Skeletal muscle tissue (tissue), 4 donors: ENCODE results near the gene LIN37. TPM values are rescaled to one million over a fixed set of nuclear protein-coding genes. Genes with fewer than 3 reads are reported as not detected.
"Not testable (repeated sequence)": the region's sequence is repeated elsewhere in the genome, so short reads cannot be mapped to it uniquely, and the experiment has no call there.

Experiments
- H3K27ac ChIP-seq: one replicate; pipeline ENCODE4 v1.7.0; 2013; ENCODE audit warnings: mild to moderate bottlenecking, low read depth, low read length, inconsistent platforms
- H3K27me3 ChIP-seq, 3 donors: one replicate each; pipeline ENCODE4 v1.7.0; 2013; ENCODE audit warnings: low read length in 3 of 3; ENCODE audit not compliant: control insufficient read depth in 3 of 3, insufficient read depth in 3 of 3
- H3K36me3 ChIP-seq, 3 donors: one replicate each; pipeline ENCODE4 v1.7.0; 2013; ENCODE audit warnings: low read length in 3 of 3; ENCODE audit not compliant: control insufficient read depth in 3 of 3, insufficient read depth in 3 of 3
- H3K4me1 ChIP-seq, 3 donors: one replicate each; pipeline ENCODE4 v1.7.0; 2013; ENCODE audit warnings: low read length in 3 of 3, mild to moderate bottlenecking in 3 of 3; ENCODE audit not compliant: control insufficient read depth in 3 of 3, insufficient read depth in 3 of 3
- H3K4me3 ChIP-seq, 3 donors: one replicate each; pipeline ENCODE4 v1.7.0; 2013; ENCODE audit warnings: low read length in 3 of 3
- H3K9ac ChIP-seq, 3 donors: one replicate each; pipeline ENCODE4 v1.7.0; 2013; ENCODE audit warnings: low read length in 3 of 3, mild to moderate bottlenecking in 3 of 3, moderate library complexity in 2 of 3, low read depth in 1 of 3
- H3K9me3 ChIP-seq, 3 donors: one replicate each; pipeline ENCODE4 v1.7.0; 2013; ENCODE audit warnings: low read length in 3 of 3; ENCODE audit not compliant: control insufficient read depth in 3 of 3
- total RNA-seq: library from RNA; depleted of rRNA; stranded (reverse); fragments of >200 nt; gene quantifications from one replicate; pipeline ENCODE4 v1.2.3, GENCODE V29; 2014
- donor health status: Osteomylitis.

The LIN37 gene
- total RNA-seq, 1 donor from 2014 or later = 3.1 TPM

DNA sequence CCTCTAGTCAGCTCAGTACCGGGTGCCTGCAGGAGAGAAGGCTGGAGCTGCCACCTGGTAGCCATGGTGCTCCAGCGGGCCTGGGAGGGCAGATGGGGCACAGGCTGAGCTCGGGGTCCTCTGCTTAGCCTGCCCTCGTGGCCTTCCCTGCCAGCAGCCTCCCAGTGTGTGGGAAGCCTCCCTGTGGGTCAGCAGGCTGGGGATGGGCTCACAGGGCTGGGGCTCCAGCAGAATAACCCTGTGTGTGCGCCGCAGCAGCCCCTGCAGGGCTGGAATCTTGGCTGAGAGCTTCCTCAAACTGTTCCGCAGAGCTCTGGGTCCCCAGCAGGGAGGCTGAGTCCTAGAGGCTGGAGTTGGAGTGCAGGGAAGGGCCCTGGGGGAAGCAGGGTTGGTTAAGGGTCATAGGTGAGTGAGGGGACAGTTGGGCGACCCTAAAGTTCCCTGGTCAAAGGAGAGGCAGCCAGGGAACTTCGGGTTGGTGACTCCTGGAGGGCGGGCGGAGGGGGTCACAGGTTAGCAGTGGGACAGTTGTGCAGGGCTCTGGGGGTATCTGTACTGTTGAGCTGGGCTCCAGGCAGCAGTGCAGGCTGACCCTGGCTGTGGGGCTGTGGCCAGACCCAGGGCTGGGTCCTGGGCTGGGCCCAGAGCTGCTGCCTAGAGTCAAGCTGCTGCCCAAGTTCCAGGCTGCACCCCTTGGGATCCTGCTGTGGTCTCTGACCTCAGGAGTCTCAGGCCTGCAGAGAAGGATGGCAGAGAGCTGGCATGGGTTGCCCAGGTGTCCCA is 41.0 kb downstream of the LIN37 start:
- Histone ChIP-seq H3K36me3 (peaks cover 0 to 5% (median 2%) of the 10 kb centered on the region in 3 donors), H3K9me3 (no peaks in the 10 kb centered on the region), H3K4me3 (no peak overlapping the region), H3K27me3 (no peaks in the 10 kb centered on the region), H3K4me1 (no peaks in the 10 kb centered on the region), H3K27ac (no peak overlapping the region), H3K9ac (no peak overlapping the region)

DNA sequence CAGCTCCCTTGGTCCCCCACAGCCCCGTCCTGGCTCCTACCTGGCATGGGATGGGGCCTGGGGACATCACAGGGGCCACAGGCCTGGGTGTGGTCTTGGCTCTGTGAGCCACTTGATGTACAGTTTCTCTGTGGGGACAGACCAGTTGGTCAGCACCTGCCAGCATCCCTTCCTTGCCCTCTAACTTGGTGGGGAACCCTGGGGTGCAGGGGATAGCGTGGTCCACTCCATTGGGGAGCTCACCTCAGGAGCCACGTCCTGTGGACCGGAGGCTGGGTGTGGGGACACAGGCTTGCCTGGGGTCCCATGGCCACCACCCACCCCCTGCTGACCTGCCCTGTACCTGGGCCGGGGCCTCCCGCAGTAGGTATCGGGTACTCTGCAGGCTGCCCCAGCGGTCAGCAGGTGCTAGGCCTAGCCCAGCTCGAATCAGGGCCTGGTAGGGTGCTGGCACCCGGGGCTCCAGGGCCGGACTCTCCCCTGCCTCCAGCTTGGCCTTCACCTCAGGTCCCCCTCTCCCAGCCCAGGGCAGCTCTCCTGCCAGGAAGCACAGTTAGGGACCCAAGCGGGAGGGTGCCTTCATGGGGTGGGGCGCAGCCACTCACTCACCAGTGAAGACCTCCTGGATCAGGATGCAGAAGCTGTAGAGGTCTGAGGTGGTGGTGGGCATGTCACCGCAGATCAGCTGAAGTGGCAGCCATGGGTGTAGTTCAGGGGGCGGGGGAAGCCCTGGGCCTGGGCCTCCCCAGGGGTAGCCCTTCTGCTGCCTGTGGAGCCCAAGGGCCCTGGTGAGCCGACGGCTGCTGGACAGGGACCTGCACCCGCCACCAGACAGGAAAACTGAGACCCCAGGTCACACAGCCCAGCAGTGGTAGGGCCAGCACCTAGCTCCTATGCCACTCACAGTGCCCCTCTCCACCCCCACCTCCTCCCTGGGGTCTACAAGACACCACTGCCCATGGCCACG is 41.9 kb downstream of the LIN37 start:
- Histone ChIP-seq H3K36me3 (peaks cover 0 to 5% (median 2%) of the 10 kb centered on the region in 3 donors), H3K4me1 (no peaks in the 10 kb centered on the region), H3K27me3 (peaks cover 0 to under 1% (median 0%) of the 10 kb centered on the region in 3 donors), H3K27ac (no peak overlapping the region), H3K9me3 (no peaks in the 10 kb centered on the region), H3K9ac (no peak overlapping the region), H3K4me3 (no peak overlapping the region)

DNA sequence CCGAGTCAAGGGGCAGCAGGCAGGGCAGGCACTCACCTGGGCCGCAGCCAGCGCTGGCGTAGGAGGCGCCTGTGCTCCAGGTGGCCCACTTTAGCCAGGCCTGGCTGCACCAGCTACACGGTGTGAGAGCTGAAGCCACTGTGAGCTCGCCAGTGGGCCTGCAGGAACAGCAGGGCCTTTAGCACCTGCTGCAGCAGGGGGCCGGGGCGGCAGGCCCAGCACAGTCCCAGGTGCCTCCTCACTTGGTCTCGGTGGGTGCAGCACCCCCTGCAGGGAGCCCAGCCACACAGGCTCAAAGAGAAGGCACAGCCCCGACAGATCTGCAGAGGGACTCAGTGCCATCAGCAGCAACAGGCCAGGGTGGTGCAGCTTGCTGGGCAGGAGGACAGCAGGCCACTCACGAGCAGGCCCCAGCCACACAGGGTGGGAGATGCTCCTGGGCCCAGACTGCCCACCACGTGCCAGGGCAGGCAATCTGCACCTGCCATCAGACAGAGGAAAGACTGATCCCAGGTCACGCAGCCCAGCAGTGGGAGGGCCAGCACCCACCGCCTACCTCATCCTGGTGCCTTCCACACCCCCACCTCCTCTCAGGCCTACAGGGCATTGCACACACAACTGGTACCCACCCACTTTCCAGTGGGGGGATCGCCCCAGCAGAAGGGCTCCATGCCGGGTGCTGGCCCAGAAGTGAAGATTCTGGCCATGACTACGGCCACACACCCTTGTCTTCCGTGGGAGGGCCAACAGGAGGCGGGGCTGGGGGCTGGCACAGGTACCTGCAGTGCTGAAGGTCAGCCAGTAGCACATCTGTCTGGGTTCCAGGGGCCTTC is 42.8 kb downstream of the LIN37 start:
- H3K9me3 ChIP-seq = no peaks in the 10 kb centered on the region
- H3K36me3 ChIP-seq = peaks cover 0 to under 1% (median 0%) of the 10 kb centered on the region in 3 donors
- peaks cover 0 to 4% (median 3%) of the 10 kb centered on the region in 3 donors for H3K27me3 ChIP-seq
- no peak overlapping the region for H3K9ac ChIP-seq
- H3K4me1 ChIP-seq = no peaks in the 10 kb centered on the region
- H3K4me3 ChIP-seq = no peak overlapping the region
- no peak overlapping the region for H3K27ac ChIP-seq

DNA sequence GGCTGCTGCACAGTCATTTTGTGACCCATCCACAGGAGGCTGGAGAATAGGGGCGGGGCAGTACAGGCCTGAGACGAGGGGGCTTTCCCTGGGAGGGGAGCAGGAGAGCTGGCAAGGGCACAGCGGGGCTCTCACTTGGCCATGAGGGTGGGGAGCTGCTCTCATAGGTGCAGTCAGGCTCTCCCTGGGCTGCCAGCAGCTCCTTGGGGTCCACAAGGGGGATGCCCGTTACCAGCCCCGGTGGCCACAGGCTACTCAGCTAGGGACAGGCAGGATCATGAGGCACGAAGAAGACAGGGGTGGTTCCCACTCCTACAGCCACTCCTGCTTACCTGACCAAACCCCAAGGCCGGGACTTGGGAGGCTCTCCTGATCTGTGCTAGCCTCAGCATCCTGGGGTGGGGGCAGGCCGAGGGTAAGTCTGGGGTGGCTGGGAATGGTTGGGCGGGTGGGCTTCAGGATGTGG is 43.5 kb downstream of the LIN37 start:
- Histone ChIP-seq H3K27me3 (peaks cover 5 to 11% (median 9%) of the 10 kb centered on the region in 3 donors), H3K4me1 (no peaks in the 10 kb centered on the region), H3K27ac (no peak overlapping the region), H3K9ac (no peak overlapping the region), H3K36me3 (no peaks in the 10 kb centered on the region), H3K9me3 (no peaks in the 10 kb centered on the region), H3K4me3 (no peak overlapping the region)

DNA sequence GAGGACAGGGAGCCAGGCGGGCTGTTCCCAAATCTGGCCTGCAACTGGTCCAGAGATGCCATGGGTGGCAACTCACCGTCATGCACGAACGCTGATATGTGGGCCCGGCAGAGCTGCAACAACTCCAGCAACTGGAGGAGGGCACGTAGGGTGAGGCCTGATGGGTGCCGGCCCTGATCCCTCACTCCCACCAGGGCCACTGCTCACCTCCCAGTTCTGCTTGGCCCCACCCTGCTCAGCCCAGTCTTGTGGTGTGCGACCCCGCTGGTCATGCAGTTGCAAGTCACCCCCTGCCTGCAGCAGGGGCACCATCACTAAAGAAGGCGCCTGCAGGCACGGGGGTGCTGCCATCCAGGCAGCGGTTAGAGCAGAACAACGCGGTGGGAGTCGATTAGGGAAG is 43.9 kb downstream of the LIN37 start:
- Histone ChIP-seq H3K27ac (no peak overlapping the region), H3K9me3 (no peaks in the 10 kb centered on the region), H3K27me3 (peaks cover 10 to 15% (median 13%) of the 10 kb centered on the region in 3 donors), H3K9ac (no peak overlapping the region), H3K4me3 (no peak overlapping the region), H3K36me3 (no peaks in the 10 kb centered on the region), H3K4me1 (no peaks in the 10 kb centered on the region)

DNA sequence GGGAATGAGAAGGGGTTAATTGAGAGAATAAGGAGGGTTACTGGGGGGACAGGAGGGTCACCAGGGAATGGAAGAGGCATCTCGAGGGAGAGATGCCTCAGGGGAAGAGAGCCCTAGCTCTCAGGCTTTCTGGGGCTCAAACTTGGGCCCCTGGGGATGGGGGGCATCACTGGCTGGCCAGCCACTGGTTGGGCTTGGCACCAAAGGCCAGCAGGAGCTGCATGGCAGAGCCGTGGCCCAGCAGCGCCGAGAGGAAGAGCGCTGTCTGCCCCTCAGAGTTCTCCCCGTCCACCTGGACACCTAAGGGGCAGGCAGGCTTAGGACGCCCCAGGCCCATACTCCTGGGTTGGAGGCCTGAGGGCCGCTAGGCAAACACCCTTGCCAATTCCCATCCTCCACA is 44.5 kb downstream of the LIN37 start:
- Histone ChIP-seq H3K9me3 (no peaks in the 10 kb centered on the region), H3K27me3 (peaks cover 14 to 19% (median 17%) of the 10 kb centered on the region in 3 donors), H3K4me3 (no peak overlapping the region), H3K9ac (no peak overlapping the region), H3K4me1 (no peaks in the 10 kb centered on the region), H3K27ac (no peak overlapping the region), H3K36me3 (no peaks in the 10 kb centered on the region)

DNA sequence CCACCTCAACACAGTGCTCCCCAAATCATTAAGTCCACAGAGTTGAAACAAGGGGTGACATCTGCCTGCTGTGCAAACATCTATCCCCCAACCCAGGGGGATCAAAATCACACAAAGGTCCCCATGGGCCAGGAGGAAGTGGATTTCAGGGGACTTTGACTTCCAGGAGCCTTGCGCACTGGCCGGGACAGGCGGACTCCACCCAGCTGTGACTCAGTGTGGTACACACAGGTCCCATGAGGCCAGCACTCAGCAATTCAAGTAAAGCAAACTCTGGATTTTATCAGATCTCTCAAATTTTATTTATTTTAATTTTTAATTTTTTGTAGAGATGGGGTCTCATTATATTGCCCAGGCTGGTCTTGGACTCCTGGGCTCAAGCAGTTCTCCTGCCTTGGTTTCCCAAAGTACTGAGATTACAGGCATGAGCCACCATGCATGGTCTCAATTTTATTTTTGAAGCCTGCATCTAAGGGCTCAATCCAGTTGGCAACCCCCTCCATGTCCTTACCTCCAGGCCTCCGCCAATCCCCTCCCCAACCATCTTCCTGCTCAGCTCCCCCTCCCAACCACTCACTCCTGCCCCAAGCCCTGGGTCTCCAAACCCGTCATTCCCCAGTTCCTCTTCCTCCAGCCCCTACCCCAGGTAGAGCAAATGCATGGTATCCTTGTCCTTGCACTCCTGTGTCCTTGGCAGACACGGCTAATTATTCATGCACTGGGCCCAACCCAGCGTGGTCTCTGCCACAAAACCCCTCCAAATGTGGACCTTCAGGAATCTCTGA is 45.2 kb downstream of the LIN37 start:
- H3K9me3 ChIP-seq = no peaks in the 10 kb centered on the region
- peaks cover 15 to 22% (median 20%) of the 10 kb centered on the region in 3 donors for H3K27me3 ChIP-seq
- no peak overlapping the region for H3K4me3 ChIP-seq
- no peaks in the 10 kb centered on the region for H3K36me3 ChIP-seq
- H3K9ac ChIP-seq = no peak overlapping the region
- H3K4me1 ChIP-seq = no peaks in the 10 kb centered on the region
- no peak overlapping the region for H3K27ac ChIP-seq

DNA sequence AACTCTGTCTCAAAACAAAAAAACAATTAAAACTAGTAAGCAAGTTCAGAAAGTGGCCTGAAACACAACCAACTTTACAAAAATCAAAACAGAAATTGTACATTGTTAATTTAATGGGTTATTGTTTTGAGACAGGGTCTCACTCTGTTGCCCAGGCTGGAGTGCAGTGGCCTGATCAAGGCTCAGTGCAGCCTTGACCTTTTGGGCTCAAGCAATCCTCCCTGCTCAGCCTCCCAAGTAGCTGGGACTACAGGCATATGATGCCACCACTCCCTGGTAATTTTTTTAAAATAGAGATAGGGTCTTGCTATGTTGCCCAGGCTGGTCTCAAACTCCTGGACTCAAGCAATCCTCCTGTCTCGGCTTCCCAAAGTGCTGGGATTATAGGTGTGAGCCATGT is 47.2 kb downstream of the LIN37 start:
- not testable (repeated sequence) for H3K9ac ChIP-seq, H3K4me1 ChIP-seq, H3K9me3 ChIP-seq, H3K4me3 ChIP-seq, H3K27ac ChIP-seq, H3K36me3 ChIP-seq
- H3K27me3 ChIP-seq = peaks cover 20 to 30% (median 29%) of the 10 kb centered on the region in 3 donors
